GM12878 (cell line): ENCODE measurements around the gene RASA1. TPM values are rescaled to one million over a fixed set of nuclear protein-coding genes. Genes with fewer than 3 reads are reported as not detected.

Experiments
- ATAC-seq: fragments of 200-7000 bp; cut with Tn5 transposase; 3 replicates; pipeline ENCODE4 v1.9.1; 2020; ENCODE audit warnings: mild to moderate bottlenecking, moderate library complexity
- BruUV-seq: library from RNA; stranded (reverse); fragments of 400-500 nt; replicated peaks from 2 replicates; lab custom pipeline; 2021; lab: Mats Ljungman, UMichigan
- CTCF ChIA-PET: fragments of 300-600 bp; sonication (Branson Sonifier 250); formaldehyde crosslinking; extraction: SDS; loops from one replicate; lab custom pipeline; 2021; ENCODE audit warnings: inconsistent platforms; lab: Yijun Ruan, JAX
- POLR2A ChIA-PET: fragments of 350-600 bp; formaldehyde crosslinking; extraction: SDS; loops from one replicate; lab custom pipeline; 2021; ENCODE audit warnings: inconsistent platforms; lab: Charles Lee
- RAD21 ChIA-PET: fragments of 300-600 bp; sonication (Branson Sonifier 250); formaldehyde crosslinking; loops from one replicate; lab custom pipeline; 2023; ENCODE audit warnings: antibody characterized with exemption; ENCODE audit not compliant: unreplicated experiment; lab: Charles Lee
- SMC1A ChIA-PET: fragments of 300-600 bp; sonication (Branson Sonifier 250); formaldehyde crosslinking; loops from one replicate; lab custom pipeline; 2023; ENCODE audit not compliant: unreplicated experiment, uncharacterized antibody; lab: Charles Lee
- DNase-seq: peaks from one replicate; pipeline ENCODE4 v3.0.0-alpha.2; 2011; ENCODE audit warnings: low read depth, low spot score
- FAIRE-seq: peaks from 3 replicates; lab custom pipeline; 2011; peaks lifted over from hg19 to GRCh38; lab: Jason Lieb, UNC
- H2AFZ ChIP-seq: 2 replicates; pipeline ENCODE4 v1.6.0; 2011; ENCODE audit warnings: low read depth, low read length, control low read depth; ENCODE audit not compliant: control insufficient read depth
- H3K27ac ChIP-seq: 2 replicates; pipeline ENCODE4 v1.5.1; 2011; ENCODE audit warnings: control low read depth; ENCODE audit not compliant: control insufficient read depth, insufficient read depth
- H3K27me3 ChIP-seq, 2 experiments: replicated peaks in 1 of 2; 2 replicates each; pipeline versions ENCODE4 v1.6.0 to v1.6.1; 2011; ENCODE audit warnings: low read length in 1 of 2; ENCODE audit not compliant: control insufficient read depth in 2 of 2, insufficient read depth in 2 of 2
- H3K36me3 ChIP-seq, 2 experiments: 2 replicates each; pipeline ENCODE4 v1.5.1; 2011; ENCODE audit warnings: low read length in 1 of 2; ENCODE audit not compliant: control insufficient read depth in 2 of 2, insufficient read depth in 2 of 2
- H3K4me1 ChIP-seq: 2 replicates; pipeline ENCODE4 v1.6.1; 2011; ENCODE audit warnings: mild to moderate bottlenecking, low read length, moderate library complexity, mixed read lengths; ENCODE audit not compliant: control insufficient read depth, insufficient read depth
- H3K4me2 ChIP-seq: 2 replicates; pipeline ENCODE4 v1.6.0; 2011; ENCODE audit warnings: control low read depth; ENCODE audit not compliant: control insufficient read depth, insufficient read depth
- H3K4me3 ChIP-seq: fragments of 200-600 bp; sonication (generic); 2 replicates; pipeline ENCODE4 v1.5.1; 2016
- H3K79me2 ChIP-seq: 2 replicates; pipeline ENCODE4 v1.6.0; 2011; ENCODE audit warnings: low read length; ENCODE audit not compliant: control insufficient read depth, insufficient read depth
- H3K9ac ChIP-seq: 2 replicates; pipeline ENCODE4 v1.8.0; 2011; ENCODE audit warnings: low read length, control low read depth, mixed read lengths; ENCODE audit not compliant: control insufficient read depth, insufficient read depth
- H3K9me3 ChIP-seq: replicated peaks from 3 replicates; pipeline ENCODE4 v1.5.1; 2011; ENCODE audit warnings: mild to moderate bottlenecking, low read length; ENCODE audit not compliant: control insufficient read depth, insufficient read depth
- H4K20me1 ChIP-seq: 2 replicates; pipeline ENCODE4 v1.6.0; 2011; ENCODE audit not compliant: control insufficient read depth, insufficient read depth
- CHD1 ChIP-seq: IDR thresholded peaks from 2 replicates; pipeline ENCODE4 v1.6.1; 2012; ENCODE audit warnings: low read depth, low read length, improper control_type of control experiment
- CREM ChIP-seq: IDR thresholded peaks from 2 replicates; pipeline ENCODE4 v1.6.1; 2014; ENCODE audit warnings: antibody characterized with exemption, low read depth
- EGR1 ChIP-seq, 2 experiments: IDR thresholded peaks; 1 replicate in 1 of 2; 2 replicates in 1 of 2; pipeline ENCODE4 v1.6.1; 2011 to 2012; ENCODE audit warnings: low read depth in 2 of 2, low read length in 2 of 2, borderline replicate concordance in 1 of 2, mild to moderate bottlenecking in 1 of 2, moderate library complexity in 1 of 2
- JUND ChIP-seq: IDR thresholded peaks from 2 replicates; pipeline ENCODE4 v1.6.1; 2012; ENCODE audit warnings: low read depth, mild to moderate bottlenecking, low read length, improper control_type of control experiment, moderate library complexity
- NRF1 ChIP-seq: conservative IDR thresholded peaks from 2 replicates; pipeline ENCODE4 v1.6.1; 2011; ENCODE audit warnings: mild to moderate bottlenecking, low read depth, low read length, improper control_type of control experiment
- RCOR1 ChIP-seq: conservative IDR thresholded peaks from 2 replicates; pipeline ENCODE4 v1.6.1; 2012; ENCODE audit warnings: low read depth, low read length, improper control_type of control experiment
- TCF3 ChIP-seq: IDR thresholded peaks from 2 replicates; pipeline ENCODE4 v1.6.1; 2012; ENCODE audit warnings: low read depth, mild to moderate bottlenecking, low read length, borderline replicate concordance; ENCODE audit not compliant: insufficient read depth
- TCF7 ChIP-seq: IDR thresholded peaks from 2 replicates; pipeline ENCODE4 v1.6.1; 2014; ENCODE audit warnings: antibody characterized with exemption, borderline replicate concordance
- WRNIP1 ChIP-seq: IDR thresholded peaks from 2 replicates; pipeline ENCODE4 v1.6.1; 2011; ENCODE audit warnings: low read depth, low read length, improper control_type of control experiment, borderline replicate concordance
- ZNF207 ChIP-seq: fragments of 450-650 bp; IDR thresholded peaks from 2 replicates; pipeline ENCODE4 v1.6.1; 2014; ENCODE audit warnings: antibody characterized with exemption, mild to moderate bottlenecking, borderline replicate concordance
- WGBS: methylation state at CpG from one replicate; pipeline ENCODE4 v1.1.6; 2016; ENCODE audit warnings: low lambda C conversion rate; ENCODE audit not compliant: insufficient replicate concordance, insufficient coverage; ENCODE audit errors: missing lambda C conversion rate; 5-methylcytosine and 5-hydroxymethylcytosine counted together
- in situ Hi-C: fragments of 300-500 bp; cut with MboI; formaldehyde crosslinking; loops from 9 replicates; pipeline ENCODE4 v1.14.3; 2018; ENCODE audit warnings: mixed read lengths
- intact Hi-C: fragments of 100-400 bp; cut with micrococcal nuclease; formaldehyde crosslinking; loops from one replicate; pipeline ENCODE4 v1.14.2; 2022; ENCODE audit not compliant: unreplicated experiment
- polyA plus RNA-seq, 11 experiments: library from polyadenylated mRNA; depleted of rRNA in 4 of 11; unstranded in 6 of 11; stranded (reverse) in 5 of 11; fragments of >200 nt; fragmentation: Nextera tagmentation in 4 of 11; fragmentation: Illumina TruSeq in 1 of 11; extraction: Ambion mirVana in 4 of 11; extraction: Trizol in 1 of 11; gene quantifications; 1 replicate in 1 of 11; 2 replicates in 10 of 11; pipeline versions ENCODE4 v1.2.1 to v1.2.3, GENCODE V29; 2011 to 2016; ENCODE audit warnings: inconsistent platforms in 2 of 11, missing spikeins in 2 of 11, low read depth in 1 of 11
- total RNA-seq, 4 experiments: library from RNA; depleted of rRNA in 3 of 4; stranded (reverse); fragments of >200 nt in 3 of 4; fragmentation: Illumina TruSeq in 1 of 4; extraction: Trizol in 1 of 4; gene quantifications; 2 replicates each; pipeline versions ENCODE4 v1.2.1 to v1.2.3, GENCODE V29; 2013 to 2021

The RASA1 gene
- total and polyA plus RNA-seq, 10 of the 15 experiments (the other 5 are each of a cell fraction or from before 2014, with no cell fraction given) = 7.8 to 72.3 (median 21.8) TPM

DNA sequence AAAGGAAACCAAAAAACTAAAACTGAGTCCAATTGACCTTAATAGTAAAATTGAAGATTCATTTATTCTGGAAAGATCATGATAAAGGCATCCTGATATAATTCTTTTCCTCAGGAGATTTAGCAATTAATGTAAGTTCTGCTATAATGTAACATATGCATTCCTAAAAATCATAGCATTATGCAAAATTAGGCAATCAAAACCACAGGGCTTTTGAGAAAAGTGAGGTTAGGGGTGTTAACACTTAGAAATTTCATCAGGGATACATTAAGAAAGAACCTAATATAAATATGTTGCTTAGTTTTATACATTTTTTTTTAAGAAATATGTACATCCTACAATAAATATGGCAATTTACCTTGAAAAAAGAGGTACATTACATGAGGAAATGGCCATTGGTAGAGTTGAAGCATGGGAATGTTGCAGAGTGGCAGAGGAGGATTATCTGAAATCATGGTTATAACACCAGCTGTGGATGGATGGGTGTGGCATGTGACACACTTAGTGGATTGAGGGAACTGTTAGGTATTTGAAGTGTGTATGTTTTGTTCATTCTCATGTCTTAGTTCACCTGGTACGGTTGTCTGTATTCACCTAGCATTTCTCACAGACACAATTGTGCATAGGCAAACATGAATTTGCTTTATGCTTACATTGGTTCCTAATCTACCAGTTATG, 94.0 kb downstream of the RASA1 start:
- in situ Hi-C loops = no loop called here
- TF ChIP-seq EGR1 (IDR thresholded peaks at IDR 0.05; ENCODE audit: borderline replicate concordance in 1 of 2, low read depth in 2 of 2, low read length in 2 of 2) (no peak), JUND (no peak), NRF1 (no peak), CHD1 (no peak), ZNF207 (no peak), CREM (no peak), TCF3 (no peak), WRNIP1 (no peak), RCOR1 (no peak), TCF7 (no peak)
- DNase-seq (no peak), FAIRE-seq (no peak), ATAC-seq (no peak)
- H4K20me1 ChIP-seq = no peaks in the 10 kb centered on the region
- no peaks in the 10 kb centered on the region for H3K27me3 ChIP-seq
- H3K36me3 ChIP-seq = peaks cover 1 to 19% of the 10 kb centered on the region in 2 experiments
- ChIA-PET POLR2A (no interaction called here), RAD21 (no interaction called here), CTCF (no interaction called here), SMC1A (no interaction called here)
- intact Hi-C loops = no loop called here
- no peaks in the 10 kb centered on the region for H3K9me3 ChIP-seq
- no TSS peak for BruUV-seq
- no peak overlapping the region for H2AFZ ChIP-seq
- 100% methylated on average over 1 of the region's 1 CpG for WGBS
- H3K4me2 ChIP-seq = no peak overlapping the region
- no peak overlapping the region for H3K4me3 ChIP-seq
- no peaks in the 10 kb centered on the region for H3K79me2 ChIP-seq
- no peaks in the 10 kb centered on the region for H3K4me1 ChIP-seq
- no peak overlapping the region for H3K9ac ChIP-seq
- H3K27ac ChIP-seq = no peak overlapping the region
